T-helper 2 cell treated with Interferon-gamma antibody and Interleukin-4, amounts not matched to agents 5 μg/mL and 100 μg/mL, for 36 hours (primary cell): ENCODE data around the gene SETD7.
"Not testable (repeated sequence)": the region's sequence is repeated elsewhere in the genome, so short reads cannot be mapped to it uniquely, and the experiment has no call there.

Experiments
- DNase-seq: peaks from one replicate; pipeline ENCODE4 v3.0.0; 2021; ENCODE audit warnings: low spot score
- H3K27ac Mint-ChIP-seq: one replicate; pipeline ENCODE4 v1.8.0; 2021; ENCODE audit warnings: mild to moderate bottlenecking, mixed read lengths
- H3K27me3 Mint-ChIP-seq: one replicate; pipeline ENCODE4 v1.8.0; 2021; ENCODE audit warnings: low read depth, mixed read lengths
- H3K36me3 Mint-ChIP-seq: one replicate; pipeline ENCODE4 v1.8.0; 2021; ENCODE audit warnings: low read depth, mixed read lengths
- H3K4me1 Mint-ChIP-seq: one replicate; pipeline ENCODE4 v1.8.0; 2021; ENCODE audit warnings: low read depth, mixed read lengths
- H3K4me3 Mint-ChIP-seq: one replicate; pipeline ENCODE4 v1.8.0; 2022; ENCODE audit warnings: mild to moderate bottlenecking, moderate library complexity, mixed read lengths
- H3K9me3 Mint-ChIP-seq: one replicate; pipeline ENCODE4 v1.8.0; 2021; ENCODE audit warnings: mixed read lengths

Gene SETD7

DNA sequence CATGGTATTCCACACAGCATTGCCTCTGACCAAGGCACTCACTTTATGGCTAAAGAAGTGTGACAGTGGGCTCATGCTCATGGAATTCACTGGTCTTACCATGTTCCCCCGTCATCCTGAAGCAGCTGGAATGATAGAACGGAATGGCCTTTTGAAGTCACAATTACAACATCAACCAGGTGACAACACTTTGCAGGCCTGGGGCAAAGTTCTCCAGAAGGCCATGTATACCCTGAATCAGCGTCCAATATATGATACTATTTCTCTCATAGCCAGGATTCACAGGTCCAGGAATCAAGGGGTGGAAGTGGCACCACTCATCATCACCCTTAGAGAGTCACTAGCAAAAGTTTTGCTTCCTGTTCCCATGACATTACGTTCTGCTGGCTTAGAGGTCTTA is 108.9 kb downstream of the SETD7 start:
- not testable (repeated sequence) for DNase-seq, H3K27ac Mint-ChIP-seq, H3K4me1 Mint-ChIP-seq, H3K36me3 Mint-ChIP-seq, H3K9me3 Mint-ChIP-seq, H3K27me3 Mint-ChIP-seq, H3K4me3 Mint-ChIP-seq
